HUDEP-2 (cell line): ENCODE data around the gene PRAMEF14.
A peak's percentile ranks its signal among the peaks of the same experiment; 100 is the strongest.
"Not testable (repeated sequence)": the region's sequence is repeated elsewhere in the genome, so short reads cannot be mapped to it uniquely, and the experiment has no call there.

Source experiments
- DNase-seq, 76 experiments: peaks; one replicate each; lab custom pipeline; 2025; ENCODE audit not compliant: unreplicated experiment in 76 of 76; lab: John Stamatoyannopoulos, UW

PRAMEF14 gene, protein sequence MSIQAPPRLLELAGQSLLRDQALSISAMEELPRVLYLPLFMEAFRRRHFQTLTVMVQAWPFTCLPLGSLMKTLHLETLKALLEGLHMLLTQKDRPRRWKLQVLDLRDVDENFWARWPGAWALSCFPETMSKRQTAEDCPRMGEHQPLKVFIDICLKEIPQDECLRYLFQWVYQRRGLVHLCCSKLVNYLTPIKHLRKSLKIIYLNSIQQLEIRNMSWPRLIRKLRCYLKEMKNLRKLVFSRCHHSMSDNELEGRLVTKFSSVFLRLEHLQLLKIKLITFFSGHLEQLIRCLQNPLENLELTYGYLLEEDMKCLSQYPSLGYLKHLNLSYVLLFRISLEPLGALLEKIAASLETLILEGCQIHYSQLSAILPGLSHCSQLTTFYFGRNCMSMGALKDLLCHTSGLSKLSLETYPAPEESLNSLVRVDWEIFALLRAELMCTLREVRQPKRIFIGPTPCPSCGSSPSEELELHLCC

DNA sequence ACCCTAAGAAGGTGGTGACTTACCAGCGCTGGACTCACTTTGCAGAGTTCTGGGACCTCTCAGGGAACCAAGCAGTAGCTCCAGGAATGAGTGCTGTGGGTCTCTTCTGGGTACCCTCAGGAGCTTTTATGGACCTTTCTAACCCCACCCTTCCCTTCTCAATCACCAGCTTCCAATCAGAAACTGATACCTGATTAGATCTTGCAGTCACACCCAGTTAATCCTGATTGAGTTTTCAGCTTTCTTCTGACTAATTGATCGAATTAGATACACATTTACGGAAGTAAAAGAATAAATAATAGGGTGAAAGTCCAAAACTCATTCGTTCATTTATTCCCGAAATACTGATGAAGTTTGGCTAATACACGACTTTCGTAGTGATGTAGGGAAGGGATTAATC lies at the start of gene PRAMEF14:
Gene PRAMEF14, minus strand, starts transcription at position 101 of the 400 bp plus-strand sequence. CDS start 1,820 bp downstream, outside the sequence.
- DNase-seq, result not testable (repeated sequence)

DNA sequence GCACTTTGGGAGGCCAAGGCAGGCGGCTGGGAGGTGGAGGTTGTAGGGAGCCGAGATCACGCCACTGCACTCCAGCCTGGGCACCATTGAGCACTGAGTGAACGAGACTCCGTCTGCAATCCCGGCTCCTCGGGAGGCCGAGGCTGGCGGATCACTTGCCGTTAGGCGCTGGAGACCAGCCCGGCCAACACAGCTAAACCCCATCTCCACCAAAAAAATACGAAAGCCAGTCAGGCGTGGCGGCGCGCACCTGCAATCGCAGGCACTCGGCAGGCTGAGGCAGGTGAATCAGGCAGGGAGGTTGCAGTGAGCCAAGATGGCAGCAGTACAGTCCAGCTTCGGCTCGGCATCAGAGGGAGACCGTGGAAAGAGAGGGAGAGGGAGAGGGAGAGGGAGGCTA lies 48.4 kb upstream of the PRAMEF14 start:
- not testable (repeated sequence) for DNase-seq

GRCh38 chr1:13394761-13395160 lies 47.8 kb upstream of the PRAMEF14 start:
- DNase-seq, result not testable (repeated sequence)

DNA sequence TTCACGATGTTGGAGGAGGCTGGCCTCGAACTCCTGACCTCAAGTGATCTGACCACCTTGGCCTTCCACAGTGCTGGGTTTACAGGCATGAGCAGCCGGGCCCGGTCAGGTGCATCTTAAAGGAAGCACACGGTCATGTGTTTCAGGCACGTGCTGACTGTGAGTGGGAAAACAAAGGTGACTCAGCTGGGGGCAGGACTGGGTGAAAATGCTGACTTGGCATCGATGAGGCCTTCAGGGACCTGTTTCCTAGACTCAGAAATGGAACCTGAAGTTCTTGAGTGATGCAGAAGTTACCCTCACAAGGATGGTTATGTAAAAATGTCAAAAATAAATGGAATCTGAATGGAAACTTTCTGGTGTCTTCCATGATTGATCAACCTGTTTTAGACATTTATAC lies 46.1 kb upstream of the PRAMEF14 start:
- DNase-seq, result not testable (repeated sequence)

- DNase-seq, result not testable (repeated sequence)
Observed at GRCh38 chr1:13389332-13389731, 42.4 kb upstream of the PRAMEF14 start, which contains the start of gene PRAMEF17. Gene PRAMEF17, plus strand, starts transcription at chr1:13389632. Its CDS starts 26 bp downstream, at chr1:13389658.

- not testable (repeated sequence) for DNase-seq
Observed at GRCh38 chr1:13380380-13380779, 33.4 kb upstream of the PRAMEF14 start.

DNA sequence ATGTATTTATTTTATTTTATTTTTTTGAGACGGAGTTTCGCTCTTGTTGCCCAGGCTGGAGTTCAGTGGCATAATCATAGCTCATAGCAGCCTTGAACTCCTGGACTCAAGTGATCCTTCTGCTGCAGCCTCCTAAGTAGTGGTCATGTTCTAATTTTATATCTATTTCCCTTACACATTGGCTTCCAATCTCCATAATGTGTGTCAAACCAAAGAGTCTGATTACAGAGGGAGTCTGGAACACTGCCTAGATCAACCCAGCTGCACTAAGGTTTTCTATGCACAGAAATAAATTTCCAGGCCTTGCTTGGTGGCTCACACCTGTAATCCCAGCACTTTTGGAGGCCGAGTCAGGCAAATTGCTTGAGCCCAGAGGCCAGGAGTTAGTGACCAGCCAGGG lies 32.0 kb upstream of the PRAMEF14 start:
- DNase-seq, result not testable (repeated sequence)

GRCh38 chr1:13368544-13368943 lies 21.6 kb upstream of the PRAMEF14 start:
- peak in 26 of 76 experiments; percentile 0 to 63 (median 13) for DNase-seq

GRCh38 chr1:13366536-13366935 lies 19.6 kb upstream of the PRAMEF14 start:
- not testable (repeated sequence) for DNase-seq

- DNase-seq, result not testable (repeated sequence)
Observed at GRCh38 chr1:13364928-13365327, 18.0 kb upstream of the PRAMEF14 start.

- DNase-seq, result not testable (repeated sequence)
Observed at GRCh38 chr1:13362364-13362763, 15.4 kb upstream of the PRAMEF14 start.

DNA sequence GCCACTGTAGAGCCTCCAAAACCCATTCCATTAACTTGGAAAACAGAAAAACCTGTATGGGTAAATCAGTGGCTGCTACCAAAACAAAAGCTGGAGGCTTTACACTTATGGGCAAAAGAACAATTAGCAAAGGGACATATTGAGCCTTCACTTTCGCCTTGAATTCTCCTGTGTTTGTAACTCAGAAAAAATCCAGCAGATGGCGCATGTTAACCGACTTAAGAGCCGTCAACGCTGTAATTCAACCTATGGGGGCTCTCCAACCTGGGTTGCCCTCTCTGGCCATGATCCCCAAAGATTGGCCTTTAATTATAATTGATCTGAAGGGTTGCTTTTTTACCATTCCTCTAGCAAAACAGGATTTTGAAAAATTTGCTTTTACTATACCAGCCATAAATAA lies 9.8 kb upstream of the PRAMEF14 start:
- DNase-seq, result peak in 26 of 76 experiments; percentile 1 to 56 (median 12)

DNA sequence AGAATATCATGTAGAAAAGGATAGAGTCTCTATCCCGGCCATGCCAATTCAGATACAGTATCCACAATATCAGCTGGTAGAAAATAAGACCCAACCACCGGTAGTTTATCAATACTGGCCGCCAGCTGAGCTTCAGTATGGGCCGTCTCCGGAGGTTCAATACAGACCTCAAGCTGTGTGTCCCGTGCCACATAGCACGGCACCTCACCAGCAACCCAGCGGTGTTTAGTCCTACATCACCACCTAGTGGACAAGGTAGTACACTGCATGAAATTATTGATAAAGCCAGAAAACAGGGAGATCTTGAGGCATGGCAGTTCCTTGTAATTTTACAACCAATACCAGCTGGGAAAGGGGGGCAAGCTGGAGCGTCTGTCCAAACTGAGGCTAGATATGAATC lies 7.5 kb upstream of the PRAMEF14 start:
- DNase-seq, result not testable (repeated sequence)

- DNase-seq, result not testable (repeated sequence)
Observed at GRCh38 chr1:13353476-13353875, 6.5 kb upstream of the PRAMEF14 start.

- not testable (repeated sequence) for DNase-seq
Observed at GRCh38 chr1:13342496-13342895, 4.4 kb downstream of the PRAMEF14 start.

- DNase-seq, result not testable (repeated sequence)
Observed at GRCh38 chr1:13315281-13315680, 31.7 kb downstream of the PRAMEF14 start, which contains the start of gene PRAMEF15. Gene PRAMEF15, plus strand, starts transcription at chr1:13315581. Its CDS starts 2,827 bp downstream, at chr1:13318408.

DNA sequence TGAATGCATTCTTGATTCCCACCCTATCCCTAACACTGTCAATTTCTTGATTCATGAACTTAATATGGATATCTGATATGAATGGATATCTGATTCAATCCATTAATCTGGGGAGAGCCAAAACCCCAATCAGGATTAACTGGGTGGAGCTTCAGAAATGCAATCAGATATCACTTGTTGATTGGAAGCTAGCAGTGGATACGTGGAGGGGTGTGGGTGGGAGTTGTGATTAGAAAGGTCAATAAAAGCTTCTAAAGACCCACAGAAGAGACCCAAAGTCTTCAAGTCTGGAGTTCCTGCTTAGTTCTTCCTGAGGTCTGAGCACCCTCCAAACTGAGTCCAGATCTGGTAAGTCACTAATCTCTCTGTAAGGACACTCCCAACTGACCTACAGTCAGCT lies 43.7 kb downstream of the PRAMEF14 start, which contains the start of gene PRAMEF33:
Gene PRAMEF33, plus strand, starts transcription at position 301 of the 400 bp plus-strand sequence. CDS start 2,416 bp downstream, outside the sequence.
- not testable (repeated sequence) for DNase-seq

DNA sequence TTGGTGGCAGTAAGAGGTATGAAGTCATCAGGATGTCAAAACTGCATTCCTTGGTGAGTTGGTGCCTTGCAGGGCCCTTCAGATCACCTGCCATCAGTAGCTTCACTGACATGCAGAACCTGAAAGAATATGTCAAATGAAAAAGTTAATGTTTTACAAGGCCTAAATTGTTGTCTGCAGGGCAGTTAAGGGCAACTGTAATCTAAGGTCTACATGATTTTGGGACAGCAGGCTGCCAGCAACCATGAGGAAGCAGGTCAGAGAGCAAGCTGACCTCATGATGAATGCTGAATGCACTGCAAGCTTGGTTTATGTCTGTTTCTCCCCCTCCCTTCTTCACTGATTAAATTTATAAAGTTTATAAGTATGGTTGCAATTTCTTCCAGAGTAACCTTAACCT lies 44.7 kb downstream of the PRAMEF14 start:
- DNase-seq, result not testable (repeated sequence)

DNA sequence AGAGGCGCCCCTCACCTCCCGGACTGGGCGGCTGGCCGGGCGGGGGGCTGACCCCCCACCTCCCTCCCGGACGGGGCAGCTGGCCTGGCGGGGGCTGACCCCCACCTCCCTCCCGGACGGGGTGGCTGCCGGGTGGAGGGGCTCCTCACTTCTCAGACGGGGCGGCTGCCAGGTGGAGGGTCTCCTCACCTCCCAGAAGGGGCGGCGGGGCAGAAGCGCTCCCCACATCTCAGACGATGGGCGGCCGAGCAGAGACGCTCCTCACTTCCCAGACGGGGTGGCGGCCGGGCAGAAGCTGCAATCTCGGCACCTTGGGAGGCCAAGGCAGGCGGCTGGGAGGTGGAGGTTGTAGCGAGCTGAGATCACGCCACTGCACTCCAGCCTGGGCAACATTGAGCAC lies 48.2 kb downstream of the PRAMEF14 start:
- not testable (repeated sequence) for DNase-seq

- DNase-seq, result not testable (repeated sequence)
Observed at GRCh38 chr1:13297216-13297931, 49.6 kb downstream of the PRAMEF14 start.
